Measurements from ENCODE around the gene SHMT2.

DNA sequence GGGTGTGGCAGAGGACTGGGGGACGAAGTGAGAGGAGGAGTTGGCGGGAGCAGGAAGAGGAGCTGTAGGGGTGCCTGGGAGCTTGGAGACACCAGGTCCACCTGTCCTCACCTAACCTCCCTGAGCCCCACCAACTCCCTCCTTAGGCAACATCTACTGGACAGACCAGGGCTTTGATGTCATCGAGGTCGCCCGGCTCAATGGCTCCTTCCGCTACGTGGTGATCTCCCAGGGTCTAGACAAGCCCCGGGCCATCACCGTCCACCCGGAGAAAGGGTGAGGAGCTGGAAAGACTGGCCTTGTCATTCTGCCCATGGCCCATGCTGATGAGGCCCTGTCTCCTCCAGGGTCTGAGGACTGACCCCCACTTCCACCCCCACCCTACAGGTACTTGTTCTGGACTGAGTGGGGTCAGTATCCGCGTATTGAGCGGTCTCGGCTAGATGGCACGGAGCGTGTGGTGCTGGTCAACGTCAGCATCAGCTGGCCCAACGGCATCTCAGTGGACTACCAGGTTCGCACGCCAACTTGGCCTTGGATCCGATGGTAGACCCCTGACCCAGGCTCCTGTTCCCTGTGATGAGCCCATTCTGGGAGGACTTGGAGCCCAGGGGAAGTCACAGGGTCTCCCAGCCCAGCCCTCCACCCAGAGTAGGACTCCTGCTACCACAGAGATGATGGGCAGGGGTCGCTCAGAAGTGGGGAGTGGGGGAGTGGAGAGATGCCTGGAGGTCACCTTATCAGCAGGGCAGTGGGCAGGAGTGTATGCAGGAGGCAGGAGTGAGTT is 45.4 kb upstream of the SHMT2 start:
- TF ChIP-seq MXI1 (IDR thresholded peaks at IDR 0.05; ENCODE audit: borderline replicate concordance, low read depth, low read length), result no peak
- TF ChIP-seq, protein P1, sequence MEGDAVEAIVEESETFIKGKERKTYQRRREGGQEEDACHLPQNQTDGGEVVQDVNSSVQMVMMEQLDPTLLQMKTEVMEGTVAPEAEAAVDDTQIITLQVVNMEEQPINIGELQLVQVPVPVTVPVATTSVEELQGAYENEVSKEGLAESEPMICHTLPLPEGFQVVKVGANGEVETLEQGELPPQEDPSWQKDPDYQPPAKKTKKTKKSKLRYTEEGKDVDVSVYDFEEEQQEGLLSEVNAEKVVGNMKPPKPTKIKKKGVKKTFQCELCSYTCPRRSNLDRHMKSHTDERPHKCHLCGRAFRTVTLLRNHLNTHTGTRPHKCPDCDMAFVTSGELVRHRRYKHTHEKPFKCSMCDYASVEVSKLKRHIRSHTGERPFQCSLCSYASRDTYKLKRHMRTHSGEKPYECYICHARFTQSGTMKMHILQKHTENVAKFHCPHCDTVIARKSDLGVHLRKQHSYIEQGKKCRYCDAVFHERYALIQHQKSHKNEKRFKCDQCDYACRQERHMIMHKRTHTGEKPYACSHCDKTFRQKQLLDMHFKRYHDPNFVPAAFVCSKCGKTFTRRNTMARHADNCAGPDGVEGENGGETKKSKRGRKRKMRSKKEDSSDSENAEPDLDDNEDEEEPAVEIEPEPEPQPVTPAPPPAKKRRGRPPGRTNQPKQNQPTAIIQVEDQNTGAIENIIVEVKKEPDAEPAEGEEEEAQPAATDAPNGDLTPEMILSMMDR (conservative IDR thresholded peaks at IDR 0.05; ENCODE audit: low read depth, low read length), result no peak
- no peak for TF ChIP-seq CHD1 (IDR thresholded peaks at IDR 0.05; ENCODE audit: low read depth, low read length)
- TF ChIP-seq RCOR1 (IDR thresholded peaks at IDR 0.05; ENCODE audit: insufficient replicate concordance, low read length), result no peak
- TF ChIP-seq RAD21 (IDR thresholded peaks at IDR 0.05; ENCODE audit: low read length), result no peak
- TF ChIP-seq CEBPB (IDR thresholded peaks at IDR 0.05; ENCODE audit: low read depth, low read length), result no peak
- TF ChIP-seq POLR2A (IDR thresholded peaks at IDR 0.05; ENCODE audit: low read depth, low read length), result no peak

Measured in IMR-90 (cell line).